MM.1S (cell line): Measurements from ENCODE around the gene RIPK4.

Experiments used
- DNase-seq: peaks from one replicate; pipeline ENCODE4 v3.0.0-alpha.2; 2015
- H2AFZ ChIP-seq: fragments of 300-600 bp; sonication (generic); 2 replicates; pipeline ENCODE4 v1.6.0; 2016; ENCODE audit warnings: antibody characterized with exemption, low read length
- H3F3A ChIP-seq: fragments of 300-600 bp; sonication (generic); 2 replicates; pipeline ENCODE4 v1.6.1; 2016; ENCODE audit warnings: mild to moderate bottlenecking, antibody characterized with exemption, low read length, moderate library complexity, mixed read lengths; ENCODE audit not compliant: insufficient read depth
- H3K27ac ChIP-seq: fragments of 300-600 bp; sonication (generic); 2 replicates; pipeline ENCODE4 v1.5.1; 2016; ENCODE audit warnings: mild to moderate bottlenecking, low read length
- H3K27me3 ChIP-seq: fragments of 300-600 bp; sonication (generic); replicated peaks from 2 replicates; pipeline ENCODE4 v1.6.0; 2016; ENCODE audit warnings: low read length; ENCODE audit not compliant: insufficient read depth
- H3K36me3 ChIP-seq: fragments of 300-600 bp; sonication (generic); replicated peaks from 2 replicates; pipeline ENCODE4 v1.6.1; 2016; ENCODE audit warnings: mild to moderate bottlenecking, low read length, mixed read lengths; ENCODE audit not compliant: insufficient read depth
- H3K4me1 ChIP-seq: fragments of 300-600 bp; sonication (generic); 2 replicates; pipeline ENCODE4 v1.6.1; 2016; ENCODE audit warnings: low read length, mixed read lengths
- H3K4me2 ChIP-seq: fragments of 300-600 bp; sonication (generic); 2 replicates; pipeline ENCODE4 v1.6.0; 2016; ENCODE audit warnings: low read depth, low read length
- H3K4me3 ChIP-seq: fragments of 300-600 bp; sonication (generic); 2 replicates; pipeline ENCODE4 v1.5.1; 2016; ENCODE audit warnings: low read length, mixed read lengths
- H3K79me2 ChIP-seq: fragments of 300-600 bp; sonication (generic); 2 replicates; pipeline ENCODE4 v1.6.1; 2016; ENCODE audit warnings: mixed run types, low read length, mixed read lengths
- H3K9ac ChIP-seq: fragments of 300-600 bp; sonication (generic); 2 replicates; pipeline ENCODE4 v1.6.1; 2016; ENCODE audit warnings: low read length, mixed read lengths
- H3K9me2 ChIP-seq: fragments of 300-600 bp; sonication (generic); replicated peaks from 2 replicates; pipeline ENCODE4 v1.6.1; 2016; ENCODE audit warnings: mild to moderate bottlenecking, low read length, mixed read lengths; ENCODE audit not compliant: insufficient read depth
- H3K9me3 ChIP-seq: fragments of 300-600 bp; sonication (generic); replicated peaks from 2 replicates; pipeline ENCODE4 v1.6.1; 2016; ENCODE audit warnings: mild to moderate bottlenecking, low read length, mixed read lengths; ENCODE audit not compliant: insufficient read depth
- H4K20me1 ChIP-seq: fragments of 300-600 bp; sonication (generic); 2 replicates; pipeline ENCODE4 v1.6.1; 2016; ENCODE audit warnings: mild to moderate bottlenecking, low read length, moderate library complexity, mixed read lengths; ENCODE audit not compliant: insufficient read depth
- EZH2 ChIP-seq: fragments of 300-600 bp; sonication (generic); optimal IDR thresholded peaks from 2 replicates; pipeline ENCODE3; 2017; ENCODE audit warnings: low read depth, mild to moderate bottlenecking, antibody characterized with exemption, low read length, mixed read lengths
- EZH2phosphoT487 ChIP-seq: fragments of 300-600 bp; sonication (generic); IDR thresholded peaks from 2 replicates; pipeline ENCODE4 v1.6.1; 2018; ENCODE audit warnings: antibody characterized with exemption, low read length
- TF ChIP-seq, protein P1 (sequence below): fragments of 300-600 bp; sonication (generic); IDR thresholded peaks from 2 replicates; pipeline ENCODE4 v1.5.1; 2016; ENCODE audit warnings: antibody characterized with exemption, low read length, mixed read lengths

Gene RIPK4

DNA sequence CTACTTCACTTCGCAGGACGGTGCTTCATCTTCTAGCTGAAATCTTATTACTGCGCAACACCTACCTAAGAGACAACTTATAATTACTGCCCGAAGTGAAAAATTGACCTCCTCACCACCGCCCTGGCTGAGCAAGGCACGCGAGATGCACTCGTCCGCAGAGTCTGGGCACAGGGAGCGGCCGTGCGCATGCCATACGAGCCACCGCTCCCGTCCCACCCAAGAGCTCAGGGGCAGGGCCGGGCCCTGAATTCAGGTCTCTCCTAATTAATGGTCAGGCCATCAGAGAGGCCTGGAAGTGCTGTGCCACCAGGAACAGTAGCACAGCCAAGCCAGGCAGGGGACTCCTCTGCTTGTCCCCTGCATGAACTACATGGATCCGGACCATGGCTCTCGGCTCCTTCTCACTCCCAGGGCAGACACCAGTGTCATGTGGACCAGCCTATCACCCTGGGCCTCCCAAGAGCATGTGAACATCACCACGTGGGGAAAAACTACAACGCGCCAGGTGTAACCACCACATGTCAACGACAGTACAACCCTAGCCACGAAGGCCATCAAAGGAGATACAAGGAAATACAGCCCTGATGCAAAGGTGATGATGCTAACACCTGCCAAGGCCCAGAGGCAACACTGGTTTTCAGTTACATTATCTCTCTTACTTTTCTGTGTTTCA is 11.5 kb downstream of the RIPK4 start:
- no peaks in the 10 kb centered on the region for H3K9me2 ChIP-seq
- H2AFZ ChIP-seq, result no peak overlapping the region
- no peak overlapping the region for H3K4me2 ChIP-seq
- peaks cover 5% of the 10 kb centered on the region; the same call in 1 of the 2 replicates for H3K4me1 ChIP-seq
- H3K9me3 ChIP-seq, result no peaks in the 10 kb centered on the region
- no peaks in the 10 kb centered on the region for H3K36me3 ChIP-seq
- H3K79me2 ChIP-seq, result no peaks in the 10 kb centered on the region
- no peak overlapping the region for H3K27ac ChIP-seq
- TF ChIP-seq, protein P1, sequence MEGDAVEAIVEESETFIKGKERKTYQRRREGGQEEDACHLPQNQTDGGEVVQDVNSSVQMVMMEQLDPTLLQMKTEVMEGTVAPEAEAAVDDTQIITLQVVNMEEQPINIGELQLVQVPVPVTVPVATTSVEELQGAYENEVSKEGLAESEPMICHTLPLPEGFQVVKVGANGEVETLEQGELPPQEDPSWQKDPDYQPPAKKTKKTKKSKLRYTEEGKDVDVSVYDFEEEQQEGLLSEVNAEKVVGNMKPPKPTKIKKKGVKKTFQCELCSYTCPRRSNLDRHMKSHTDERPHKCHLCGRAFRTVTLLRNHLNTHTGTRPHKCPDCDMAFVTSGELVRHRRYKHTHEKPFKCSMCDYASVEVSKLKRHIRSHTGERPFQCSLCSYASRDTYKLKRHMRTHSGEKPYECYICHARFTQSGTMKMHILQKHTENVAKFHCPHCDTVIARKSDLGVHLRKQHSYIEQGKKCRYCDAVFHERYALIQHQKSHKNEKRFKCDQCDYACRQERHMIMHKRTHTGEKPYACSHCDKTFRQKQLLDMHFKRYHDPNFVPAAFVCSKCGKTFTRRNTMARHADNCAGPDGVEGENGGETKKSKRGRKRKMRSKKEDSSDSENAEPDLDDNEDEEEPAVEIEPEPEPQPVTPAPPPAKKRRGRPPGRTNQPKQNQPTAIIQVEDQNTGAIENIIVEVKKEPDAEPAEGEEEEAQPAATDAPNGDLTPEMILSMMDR, result no peak
- TF ChIP-seq EZH2 (no peak), EZH2phosphoT487 (no peak)
- H4K20me1 ChIP-seq, result no peaks in the 10 kb centered on the region
- H3F3A ChIP-seq, result no peaks in the 10 kb centered on the region
- H3K4me3 ChIP-seq, result no peak overlapping the region
- H3K27me3 ChIP-seq, result peaks cover 78% of the 10 kb centered on the region
- no peak overlapping the region for H3K9ac ChIP-seq
- DNase-seq, result no peak

DNA sequence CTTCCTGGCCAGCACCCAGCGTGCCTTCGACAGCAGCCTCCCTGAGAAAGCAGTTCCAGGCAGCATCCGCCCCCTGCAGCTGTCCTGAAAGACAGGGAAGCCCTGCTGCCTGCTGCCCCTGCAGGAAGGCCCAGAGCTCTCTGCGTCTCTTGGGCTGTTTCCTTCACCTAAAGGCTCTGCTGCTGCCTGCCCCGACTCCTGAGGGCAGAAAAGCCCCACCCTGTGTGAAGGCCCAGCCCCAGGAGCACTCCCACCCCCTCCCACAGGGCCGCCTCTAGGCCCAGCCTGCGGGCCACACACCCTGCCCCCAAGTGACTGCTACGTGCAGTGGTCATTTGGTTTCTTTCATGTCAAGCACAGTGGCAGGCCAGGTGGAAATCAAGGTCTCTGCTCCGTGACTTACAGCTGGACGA is 12.4 kb downstream of the RIPK4 start:
- no peaks in the 10 kb centered on the region for H3F3A ChIP-seq
- peaks cover 5% of the 10 kb centered on the region; the same call in 1 of the 2 replicates for H3K4me1 ChIP-seq
- no peak overlapping the region for H3K4me2 ChIP-seq

DNA sequence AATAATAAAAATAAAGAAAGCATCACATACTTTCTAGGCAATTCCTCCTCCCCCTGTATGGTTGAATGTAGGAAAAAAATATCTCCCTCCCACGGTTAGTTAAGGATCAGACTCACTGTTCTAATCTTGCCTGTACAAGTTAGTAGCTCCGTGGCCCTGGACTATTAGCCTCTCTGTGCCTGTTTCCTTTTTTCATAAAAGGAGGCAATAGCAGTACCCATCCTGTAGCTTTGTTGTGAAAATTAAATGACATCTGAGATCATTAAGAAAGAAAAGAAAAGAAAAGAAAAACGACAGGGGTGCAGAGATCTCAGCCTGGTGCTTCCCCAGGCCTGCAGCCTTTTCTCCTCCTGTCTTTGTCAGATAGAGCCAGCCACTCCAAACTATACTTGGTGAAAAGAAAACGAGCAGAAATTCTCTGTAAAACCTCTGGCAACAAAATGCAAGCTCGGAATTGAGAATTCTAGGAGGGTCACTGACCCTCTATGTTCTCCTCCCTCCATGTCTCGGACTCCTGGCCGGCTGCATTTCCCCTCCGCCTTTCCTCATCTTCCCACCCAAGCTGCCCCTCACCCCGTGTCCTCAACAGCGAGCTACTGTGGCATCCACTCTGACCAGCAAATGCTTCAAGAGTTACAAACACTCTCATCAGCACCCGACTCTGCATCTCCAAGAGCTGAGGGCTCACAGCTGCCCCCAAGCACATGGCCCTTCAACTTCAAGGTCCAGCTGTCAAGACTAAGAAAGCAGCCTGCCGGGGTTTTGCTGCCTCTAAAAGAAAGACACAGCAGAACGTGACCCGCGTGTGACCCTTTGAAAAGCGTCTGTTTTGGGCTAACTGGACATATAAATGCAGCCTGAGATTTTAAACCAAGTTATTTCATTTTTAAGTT is 13.6 kb downstream of the RIPK4 start:
- no peak overlapping the region for H3K9ac ChIP-seq
- H3K36me3 ChIP-seq, result no peaks in the 10 kb centered on the region
- no peak overlapping the region for H3K4me3 ChIP-seq
- H3K27ac ChIP-seq, result no peak overlapping the region
- H3K9me3 ChIP-seq, result no peaks in the 10 kb centered on the region
- H3K79me2 ChIP-seq, result no peaks in the 10 kb centered on the region
- no peaks in the 10 kb centered on the region for H4K20me1 ChIP-seq
- H3F3A ChIP-seq, result no peaks in the 10 kb centered on the region
- H3K27me3 ChIP-seq, result peaks cover 86% of the 10 kb centered on the region
- DNase-seq, result no peak
- H3K4me2 ChIP-seq, result no peak overlapping the region
- TF ChIP-seq, protein P1, result no peak
- H2AFZ ChIP-seq, result no peak overlapping the region
- peaks cover 5% of the 10 kb centered on the region; the same call in 1 of the 2 replicates for H3K4me1 ChIP-seq
- H3K9me2 ChIP-seq, result no peaks in the 10 kb centered on the region

More for the DNA sequence above, 12.4 kb downstream of the RIPK4 start:
- H3K9me2 ChIP-seq, result no peaks in the 10 kb centered on the region
- DNase-seq, result no peak
- H3K9me3 ChIP-seq, result no peaks in the 10 kb centered on the region
- no peak overlapping the region for H2AFZ ChIP-seq
- no peaks in the 10 kb centered on the region for H4K20me1 ChIP-seq
- TF ChIP-seq, protein P1, result no peak
- TF ChIP-seq EZH2phosphoT487 (no peak), EZH2 (no peak)
- H3K36me3 ChIP-seq, result no peaks in the 10 kb centered on the region
- no peak overlapping the region for H3K27ac ChIP-seq
- no peak overlapping the region for H3K9ac ChIP-seq
- no peak overlapping the region for H3K4me3 ChIP-seq
- H3K27me3 ChIP-seq, result peaks cover 78% of the 10 kb centered on the region
- no peaks in the 10 kb centered on the region for H3K79me2 ChIP-seq
